ENCODE measurements around the gene PREP. TPM values are rescaled to one million over a fixed set of nuclear protein-coding genes. Genes with fewer than 3 reads are reported as not detected.
A peak's percentile ranks its signal among the peaks of the same experiment; 100 is the strongest.
"Not testable (repeated sequence)": the region's sequence is repeated elsewhere in the genome, so short reads cannot be mapped to it uniquely, and the experiment has no call there.

PREP gene
- total RNA-seq, 6 experiments from 2014 or later = 14.8 to 18.8 (median 16.7) TPM

DNA sequence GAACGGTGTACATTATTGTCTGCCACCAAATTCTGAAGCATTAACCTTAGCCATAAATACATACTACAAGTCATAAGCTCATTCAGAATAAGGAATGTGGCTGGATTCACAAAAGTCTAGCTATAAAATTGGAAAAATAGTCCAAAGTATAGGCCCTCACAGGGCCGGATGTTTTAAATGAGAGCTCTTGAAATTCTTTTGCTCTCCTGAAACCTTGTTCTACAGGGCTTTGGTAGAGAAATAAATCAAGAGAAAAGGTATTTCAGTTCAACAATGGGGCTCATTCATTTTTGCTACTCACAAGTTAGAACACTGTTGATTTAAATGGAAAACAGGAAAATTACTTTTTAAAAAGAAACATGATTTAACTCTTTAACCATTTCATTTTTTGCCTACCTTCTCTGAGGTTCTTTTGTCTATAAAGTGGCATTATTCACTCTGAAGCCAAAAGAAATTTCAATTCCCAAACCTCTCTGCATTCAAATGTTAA lies 58.0 kb downstream of the PREP start:
- DNase-seq = no peak
- H3K4me1 ChIP-seq = no peaks in the 10 kb centered on the region
- peaks cover 0 to 5% (median 3%) of the 10 kb centered on the region in 4 donors for H3K36me3 ChIP-seq
- ATAC-seq = no peak
- H3K27ac ChIP-seq = no peak overlapping the region
- H3K9me3 ChIP-seq = no peaks in the 10 kb centered on the region
- TF ChIP-seq CTCF (IDR thresholded peaks at IDR 0.05) (no peak), POLR2A (IDR thresholded peaks at IDR 0.05) (no peak)
- intact Hi-C loops (cut with DNase I) = no loop called here
- no peak overlapping the region for H3K4me3 ChIP-seq
- no peaks in the 10 kb centered on the region for H3K27me3 ChIP-seq
- WGBS (ENCODE audit: insufficient coverage, low coverage, low lambda C conversion rate, missing lambda C conversion rate) = 96% methylated on average over 2 of the region's 2 CpGs

DNA sequence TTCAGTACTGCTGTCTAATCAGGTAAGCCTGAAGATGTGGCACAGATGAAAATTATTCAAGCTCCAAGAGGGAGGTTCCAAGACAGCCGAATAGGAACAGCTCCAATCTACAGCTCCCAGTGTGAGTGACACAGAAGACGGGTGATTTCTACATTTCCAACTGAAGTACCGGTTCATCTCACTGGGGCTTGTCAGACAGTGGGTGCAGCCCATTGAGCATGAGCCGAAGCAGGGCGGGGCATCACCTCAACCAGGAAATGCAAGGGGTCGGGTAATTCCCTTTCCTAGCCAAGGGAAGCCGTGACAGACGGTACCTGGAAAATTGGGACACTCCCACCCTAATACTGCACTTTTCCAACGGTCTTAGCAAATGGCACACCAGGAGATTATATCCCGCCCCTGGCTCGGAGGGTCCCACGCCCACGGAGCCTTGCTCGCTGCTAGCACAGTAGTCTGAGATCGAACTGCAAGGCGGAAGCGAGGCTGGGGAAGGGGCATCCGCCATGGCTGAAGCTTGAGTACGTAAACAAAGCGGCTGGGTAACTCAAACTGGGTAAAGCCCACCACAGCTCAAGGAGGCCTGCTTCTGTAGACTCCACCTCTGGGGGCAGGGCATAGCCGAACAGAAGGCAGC lies 64.4 kb downstream of the PREP start:
- ATAC-seq = not testable (repeated sequence)

DNA sequence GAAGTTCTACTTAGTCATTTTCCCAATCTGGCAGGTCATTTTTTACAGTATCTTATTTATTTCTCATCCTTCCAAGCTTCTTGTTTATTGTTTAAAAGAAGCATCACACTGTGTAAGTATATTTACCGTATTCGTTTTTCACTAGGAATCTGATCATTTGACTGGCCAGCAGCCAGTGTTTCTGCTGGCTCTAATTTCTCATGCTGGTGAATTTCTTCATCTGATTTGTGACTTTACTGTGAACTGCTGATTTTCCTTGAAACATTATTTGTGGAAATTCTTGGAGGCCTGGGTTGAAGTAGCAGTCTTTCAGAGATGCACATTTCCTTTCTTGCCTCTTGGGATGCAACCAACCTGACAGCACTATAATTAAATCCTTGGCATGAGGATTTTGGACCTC lies 65.9 kb downstream of the PREP start:
- no peak overlapping the region for H3K4me3 ChIP-seq
- ATAC-seq = no peak
- no peaks in the 10 kb centered on the region for H3K36me3 ChIP-seq
- TF ChIP-seq POLR2A (IDR thresholded peaks at IDR 0.05) = no peak
- DNase-seq = no peak
- no peaks in the 10 kb centered on the region for H3K27me3 ChIP-seq
- H3K4me1 ChIP-seq = no peaks in the 10 kb centered on the region
- WGBS (ENCODE audit: insufficient coverage, low coverage, low lambda C conversion rate, missing lambda C conversion rate) = 66% methylated on average over 2 of the region's 2 CpGs
- no peaks in the 10 kb centered on the region for H3K9me3 ChIP-seq
- H3K27ac ChIP-seq = no peak overlapping the region
- intact Hi-C loops (cut with DNase I) = no loop called here

More for the DNA sequence above, 64.4 kb downstream of the PREP start:
- H3K4me1 ChIP-seq; H3K9me3 ChIP-seq; intact Hi-C loops (cut with DNase I); H3K4me3 ChIP-seq; H3K27me3 ChIP-seq; DNase-seq; H3K27ac ChIP-seq; H3K36me3 ChIP-seq: not testable (repeated sequence)
- WGBS (ENCODE audit: insufficient coverage, low coverage, low lambda C conversion rate, missing lambda C conversion rate) = 100% methylated on average over 7 of the region's 21 CpGs

DNA sequence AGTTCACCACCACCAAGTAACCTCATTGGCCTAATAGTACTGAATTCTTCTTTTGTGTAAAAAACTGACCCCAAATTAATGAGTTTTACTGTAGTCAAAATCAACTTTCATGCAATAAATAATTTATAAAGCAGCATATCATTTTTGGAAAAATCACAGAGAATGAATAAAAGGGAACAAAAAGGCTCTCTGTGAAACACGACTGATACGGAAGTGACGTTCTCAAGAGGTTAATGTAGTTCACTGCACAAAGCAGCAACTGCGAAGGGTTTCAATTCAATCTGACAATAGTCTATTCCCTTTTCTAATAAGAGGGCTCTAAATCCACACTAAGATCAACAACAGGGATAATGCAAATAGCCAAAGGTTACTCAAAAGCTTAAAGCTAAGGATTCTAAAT lies 70.3 kb downstream of the PREP start:
- H3K27ac ChIP-seq = no peak overlapping the region
- no peaks in the 10 kb centered on the region for H3K4me1 ChIP-seq
- intact Hi-C loops (cut with DNase I) = no loop called here
- no peaks in the 10 kb centered on the region for H3K27me3 ChIP-seq
- peaks cover 0 to 5% (median 1%) of the 10 kb centered on the region in 4 donors for H3K36me3 ChIP-seq
- ATAC-seq (peak in 2 of 4 donors; percentile 14 to 62), DNase-seq (no peak)
- no peaks in the 10 kb centered on the region for H3K9me3 ChIP-seq
- 90% methylated on average over 4 of the region's 4 CpGs for WGBS (ENCODE audit: insufficient coverage, low coverage, low lambda C conversion rate, missing lambda C conversion rate)
- H3K4me3 ChIP-seq = no peak overlapping the region
- no peak for TF ChIP-seq CTCF (IDR thresholded peaks at IDR 0.05)
- TF ChIP-seq POLR2A (IDR thresholded peaks at IDR 0.05) = no peak

GRCh38 chr6:105331927-105332326 lies 71.0 kb downstream of the PREP start:
- no peak overlapping the region for H3K27ac ChIP-seq
- TF ChIP-seq CTCF (IDR thresholded peaks at IDR 0.05) (no peak), POLR2A (IDR thresholded peaks at IDR 0.05) (no peak)
- DNase-seq (no peak), ATAC-seq (no peak)
- peaks cover 0 to 5% (median 1%) of the 10 kb centered on the region in 4 donors for H3K36me3 ChIP-seq
- intact Hi-C loops (cut with DNase I) = no loop called here
- H3K4me1 ChIP-seq = no peaks in the 10 kb centered on the region
- no peaks in the 10 kb centered on the region for H3K27me3 ChIP-seq
- H3K9me3 ChIP-seq = no peaks in the 10 kb centered on the region
- no peak overlapping the region for H3K4me3 ChIP-seq
- 100% methylated on average over 3 of the region's 4 CpGs for WGBS (ENCODE audit: insufficient coverage, low coverage, low lambda C conversion rate, missing lambda C conversion rate)
